Epithelial cell of umbilical artery (primary cell): ENCODE results near the gene TOPORS. TPM values are rescaled to one million over a fixed set of nuclear protein-coding genes. Genes with fewer than 3 reads are reported as not detected.

Experiments used
- total RNA-seq: library from RNA; depleted of rRNA; stranded (reverse); fragments of >200 nt; gene quantifications from 2 replicates; pipeline ENCODE4 v1.2.3, GENCODE V29; 2014

The TOPORS gene
- total RNA-seq: 35.1 and 43.2 TPM in 2 replicates

DNA sequence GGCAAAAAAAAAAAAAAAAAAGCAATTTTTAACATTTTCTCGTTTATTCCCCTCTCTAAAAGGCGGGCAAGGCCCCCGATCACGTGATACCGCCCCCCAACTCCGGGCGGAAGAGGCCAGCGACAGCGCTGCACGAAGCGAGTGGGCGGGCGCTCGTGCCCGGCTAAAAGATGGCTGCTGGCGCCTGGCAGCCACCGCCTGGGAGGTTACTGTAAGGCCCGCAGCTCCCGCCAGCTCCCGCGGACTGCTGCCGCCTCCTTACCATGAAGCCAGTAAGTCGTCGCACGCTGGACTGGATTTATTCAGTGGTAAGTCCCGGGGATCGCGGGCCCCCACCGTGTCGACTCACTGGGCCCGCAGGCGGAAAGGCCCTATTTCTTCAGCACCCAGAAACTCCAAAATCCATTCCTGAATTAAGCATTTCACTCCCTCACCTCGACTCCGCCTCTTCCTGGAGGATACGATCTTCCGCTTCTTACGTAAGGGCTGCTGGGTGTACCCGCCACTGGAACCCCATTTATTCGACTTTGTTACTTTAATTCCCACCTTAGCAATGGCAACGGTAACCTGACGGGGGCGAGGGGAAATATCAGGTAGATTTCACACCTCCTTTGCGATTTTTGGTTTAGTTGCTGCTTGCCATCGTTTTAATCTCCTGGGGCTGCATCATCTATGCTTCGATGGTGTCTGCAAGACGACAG lies at the start of gene TOPORS, which contains the start of gene SMIM27:
TSS of gene TOPORS (minus strand) at position 415 of the 701 bp plus-strand sequence. CDS start at position 265, 150 bp downstream.
TSS of gene SMIM27 (plus strand) at position 156 of the 701 bp plus-strand sequence. CDS start at position 264, 108 bp downstream.

DNA sequence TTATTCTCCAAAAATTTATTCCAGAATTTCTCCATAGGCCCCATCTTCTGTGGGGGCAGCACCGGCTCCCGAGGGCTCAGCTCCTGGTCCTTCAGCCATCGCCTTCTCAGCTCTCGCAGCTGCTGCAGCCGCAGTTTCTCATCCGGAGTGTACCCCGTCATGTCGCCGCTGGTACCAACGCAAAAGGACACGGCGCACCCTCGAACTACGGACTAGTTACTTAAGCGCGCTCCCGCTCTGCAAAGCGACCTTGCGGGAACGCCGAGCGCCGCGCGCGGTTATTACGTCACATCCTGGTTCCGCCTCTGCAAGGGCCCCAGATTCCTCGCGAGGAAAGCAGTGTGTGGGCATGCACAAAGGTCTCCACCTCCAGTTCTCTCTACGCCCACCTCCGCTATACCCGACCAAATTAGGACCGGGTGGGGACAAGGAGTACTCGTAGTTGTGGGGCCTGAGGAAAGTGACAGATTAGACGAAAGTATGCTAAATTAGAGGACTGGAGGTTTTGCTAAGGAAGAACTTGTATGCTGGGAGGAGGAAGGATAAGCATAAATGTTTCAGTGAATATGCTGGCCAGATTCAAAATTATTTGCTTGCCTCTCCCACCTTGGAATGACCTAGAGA lies 20.6 kb upstream of the TOPORS start, which contains the start of gene NDUFB6:
TSS of gene NDUFB6 (minus strand) at position 260 of the 624 bp plus-strand sequence. CDS start at position 161, 99 bp downstream.

DNA sequence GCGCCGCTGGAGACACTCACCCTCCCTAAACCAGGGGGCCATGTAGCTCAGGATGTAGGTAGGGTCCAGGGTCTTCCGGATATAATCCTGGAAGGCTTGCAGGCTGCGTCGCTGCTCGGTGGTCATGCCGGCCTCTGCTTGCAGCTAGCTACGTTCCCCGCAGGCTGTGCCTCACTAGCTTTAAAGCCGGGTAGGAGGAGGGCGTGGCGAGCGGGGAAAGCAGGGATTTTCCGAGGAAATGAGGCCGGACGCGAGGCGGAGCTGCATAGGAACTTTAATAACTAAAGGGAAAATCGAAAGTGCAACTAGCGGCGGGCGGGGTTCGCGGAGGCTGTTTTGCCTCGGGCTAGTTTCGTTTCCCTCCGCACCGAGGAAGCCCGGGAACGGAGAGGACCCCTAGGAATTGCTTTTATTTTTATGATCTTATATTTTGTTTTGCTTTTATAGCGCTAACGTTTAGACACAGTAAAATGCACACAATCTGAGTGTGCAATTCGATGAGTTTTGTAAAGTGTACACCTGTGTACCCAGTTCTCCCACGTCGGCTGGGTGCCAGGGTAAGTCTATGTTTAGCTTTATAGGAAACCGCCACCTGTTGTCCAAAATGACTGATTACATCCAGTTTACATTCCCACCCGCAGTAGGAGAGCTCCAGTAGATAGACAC lies 26.2 kb downstream of the TOPORS start, which contains the start of gene RIGI:
TSS of gene RIGI (minus strand) at position 156 of the 666 bp plus-strand sequence. CDS start at position 126, 30 bp downstream.

Other genes with a start within 250 kb of the TOPORS start
- 34.4 and 48.0 TPM in 2 replicates for gene ACO1, start 167.9 kb downstream of the TOPORS start, total RNA-seq
- gene RIGI, start 26.4 kb downstream of the TOPORS start, total RNA-seq: 20.1 and 128 TPM in 2 replicates
- 1.4 and 3.2 TPM in 2 replicates for gene SMIM27, start 259 bp downstream of the TOPORS start, total RNA-seq
- gene NDUFB6, start 20.6 kb upstream of the TOPORS start, total RNA-seq: 53.5 and 54.2 TPM in 2 replicates
- under 0.01 TPM in 1 of 2 replicates, not detected in the other for gene TAF1L, start 83.1 kb upstream of the TOPORS start, total RNA-seq
- not detected in 2 replicates for gene TMEM215, start 231.0 kb upstream of the TOPORS start, total RNA-seq